ENCODE data around the gene PIK3R1.

PIK3R1 gene

DNA sequence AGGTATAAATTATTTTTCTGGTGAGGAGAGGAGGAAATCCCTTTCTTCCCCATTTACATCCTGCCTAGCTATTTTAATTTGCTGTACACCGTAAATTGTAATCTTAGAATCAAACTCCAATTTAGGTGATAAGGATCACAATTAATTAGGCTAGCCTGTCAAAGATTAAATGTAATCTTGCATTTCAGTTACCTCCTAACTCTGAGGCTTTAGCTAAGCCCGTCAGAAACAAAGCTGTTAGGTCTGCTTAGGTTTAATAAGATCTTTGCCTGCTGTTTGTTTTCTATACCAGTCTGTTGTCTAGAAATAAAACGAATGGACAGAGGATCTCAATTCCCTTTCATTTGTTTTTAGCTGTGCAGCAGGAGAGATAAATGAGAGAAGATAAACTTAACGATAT is 51.5 kb downstream of the PIK3R1 start:
- peaks cover 56 to 74% of the 10 kb centered on the region in 2 donors for H3K4me1 ChIP-seq (ENCODE audit: control insufficient read depth in 1 of 2, insufficient read depth in 2 of 2, low read length in 2 of 2)
- no peaks in the 10 kb centered on the region for H3K36me3 ChIP-seq (ENCODE audit: control insufficient read depth in 1 of 2, insufficient read depth in 2 of 2, low read length in 2 of 2)
- H3K9ac ChIP-seq (ENCODE audit: low read depth in 1 of 2, low read length in 2 of 2) = no peak overlapping the region
- no peak overlapping the region for H3K4me3 ChIP-seq (ENCODE audit: low read depth in 1 of 2, low read length in 2 of 2)
- H3K9me3 ChIP-seq (ENCODE audit: control insufficient read depth in 1 of 2, low read length in 2 of 2) = no peaks in the 10 kb centered on the region
- H3K27ac ChIP-seq (ENCODE audit: low read depth, low read length) = no peak overlapping the region
- H3K27me3 ChIP-seq (ENCODE audit: control insufficient read depth in 1 of 2, insufficient read depth in 2 of 2, low read length in 2 of 2) = no peaks in the 10 kb centered on the region

- Histone ChIP-seq H3K9me3 (ENCODE audit: control insufficient read depth in 1 of 2, low read length in 2 of 2) (no peaks in the 10 kb centered on the region), H3K27me3 (ENCODE audit: control insufficient read depth in 1 of 2, insufficient read depth in 2 of 2, low read length in 2 of 2) (no peaks in the 10 kb centered on the region), H3K4me1 (ENCODE audit: control insufficient read depth in 1 of 2, insufficient read depth in 2 of 2, low read length in 2 of 2) (peaks cover 62 to 75% of the 10 kb centered on the region in 2 donors), H3K4me3 (ENCODE audit: low read depth in 1 of 2, low read length in 2 of 2) (peak overlapping the region; percentile 7 to 39), H3K36me3 (ENCODE audit: control insufficient read depth in 1 of 2, insufficient read depth in 2 of 2, low read length in 2 of 2) (no peaks in the 10 kb centered on the region), H3K27ac (ENCODE audit: low read depth, low read length) (peak overlapping the region; percentile 13), H3K9ac (ENCODE audit: low read depth in 1 of 2, low read length in 2 of 2) (no peak overlapping the region)
These were observed 52.7 kb downstream of the PIK3R1 start for GRCh38 chr5:68268101-68268851.

GRCh38 chr5:68268852-68269130 is 53.2 kb downstream of the PIK3R1 start:
- Histone ChIP-seq H3K9me3 (ENCODE audit: control insufficient read depth in 1 of 2, low read length in 2 of 2) (no peaks in the 10 kb centered on the region), H3K4me3 (ENCODE audit: low read depth in 1 of 2, low read length in 2 of 2) (peak overlapping the region in 1 of 2 donors; percentile 39), H3K9ac (ENCODE audit: low read depth in 1 of 2, low read length in 2 of 2) (no peak overlapping the region), H3K4me1 (ENCODE audit: control insufficient read depth in 1 of 2, insufficient read depth in 2 of 2, low read length in 2 of 2) (peaks cover 64 to 73% of the 10 kb centered on the region in 2 donors), H3K27ac (ENCODE audit: low read depth, low read length) (peak overlapping the region; percentile 13), H3K36me3 (ENCODE audit: control insufficient read depth in 1 of 2, insufficient read depth in 2 of 2, low read length in 2 of 2) (peaks cover 2% of the 10 kb centered on the region in 2 donors), H3K27me3 (ENCODE audit: control insufficient read depth in 1 of 2, insufficient read depth in 2 of 2, low read length in 2 of 2) (no peaks in the 10 kb centered on the region)

DNA sequence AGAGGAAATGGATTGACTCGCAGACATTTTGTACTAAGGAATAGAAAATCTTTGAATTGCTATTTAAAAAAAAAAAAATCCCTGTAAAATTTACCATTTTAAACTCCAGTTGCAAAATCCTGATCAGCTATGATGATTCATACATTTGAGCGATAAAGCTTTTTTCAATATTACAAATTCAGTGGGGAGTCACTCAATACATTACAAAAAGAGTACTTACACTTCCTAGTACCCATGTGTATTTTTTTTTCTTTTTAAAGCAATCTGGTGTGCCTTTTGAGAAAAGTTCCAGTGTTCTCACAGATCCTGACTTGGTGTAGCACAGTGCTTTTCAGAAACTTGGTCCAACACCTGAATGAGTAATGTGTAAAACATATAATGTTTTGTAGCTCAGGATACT is 54.3 kb downstream of the PIK3R1 start:
- Histone ChIP-seq H3K27ac (ENCODE audit: low read depth, low read length) (no peak overlapping the region), H3K9me3 (ENCODE audit: control insufficient read depth in 1 of 2, low read length in 2 of 2) (no peaks in the 10 kb centered on the region), H3K4me3 (ENCODE audit: low read depth in 1 of 2, low read length in 2 of 2) (no peak overlapping the region), H3K4me1 (ENCODE audit: control insufficient read depth in 1 of 2, insufficient read depth in 2 of 2, low read length in 2 of 2) (peaks cover 55 to 63% of the 10 kb centered on the region in 2 donors), H3K36me3 (ENCODE audit: control insufficient read depth in 1 of 2, insufficient read depth in 2 of 2, low read length in 2 of 2) (peaks cover 11 to 12% of the 10 kb centered on the region in 2 donors), H3K9ac (ENCODE audit: low read depth in 1 of 2, low read length in 2 of 2) (no peak overlapping the region), H3K27me3 (ENCODE audit: control insufficient read depth in 1 of 2, insufficient read depth in 2 of 2, low read length in 2 of 2) (no peaks in the 10 kb centered on the region)

DNA sequence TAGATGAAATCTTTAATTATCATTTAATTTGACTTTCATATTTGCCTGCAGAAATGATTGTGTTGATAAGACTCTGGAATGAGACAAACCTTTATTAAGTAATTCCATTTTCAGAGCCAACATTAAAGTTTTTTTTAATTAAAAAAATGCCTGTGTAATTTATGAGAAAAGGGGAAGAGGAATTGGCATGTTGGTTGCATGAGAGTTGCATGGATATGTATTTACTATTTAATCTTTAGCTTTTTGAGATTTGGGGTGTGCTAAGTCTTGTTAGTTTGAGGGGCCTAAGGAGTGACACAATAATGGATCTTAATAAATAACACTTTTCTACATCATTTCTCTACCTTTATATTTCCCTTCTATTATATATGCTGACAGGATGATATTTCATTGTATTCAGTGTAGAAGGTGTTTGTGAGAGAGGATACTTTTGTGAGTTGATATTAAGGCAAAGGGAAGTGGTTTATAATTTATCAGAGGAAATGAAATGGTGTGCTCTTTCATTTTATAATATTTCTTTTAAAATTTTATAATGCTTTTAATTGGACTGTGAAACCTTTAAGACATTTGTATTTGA is 54.9 kb downstream of the PIK3R1 start:
- Histone ChIP-seq H3K4me3 (ENCODE audit: low read depth in 1 of 2, low read length in 2 of 2) (no peak overlapping the region), H3K36me3 (ENCODE audit: control insufficient read depth in 1 of 2, insufficient read depth in 2 of 2, low read length in 2 of 2) (peaks cover 14 to 17% of the 10 kb centered on the region in 2 donors), H3K9me3 (ENCODE audit: control insufficient read depth in 1 of 2, low read length in 2 of 2) (no peaks in the 10 kb centered on the region), H3K27ac (ENCODE audit: low read depth, low read length) (no peak overlapping the region), H3K9ac (ENCODE audit: low read depth in 1 of 2, low read length in 2 of 2) (no peak overlapping the region), H3K4me1 (ENCODE audit: control insufficient read depth in 1 of 2, insufficient read depth in 2 of 2, low read length in 2 of 2) (peaks cover 48 to 56% of the 10 kb centered on the region in 2 donors), H3K27me3 (ENCODE audit: control insufficient read depth in 1 of 2, insufficient read depth in 2 of 2, low read length in 2 of 2) (no peaks in the 10 kb centered on the region)

GRCh38 chr5:68271124-68271523 is 55.6 kb downstream of the PIK3R1 start:
- Histone ChIP-seq H3K4me1 (ENCODE audit: control insufficient read depth in 1 of 2, insufficient read depth in 2 of 2, low read length in 2 of 2) (peaks cover 43 to 51% of the 10 kb centered on the region in 2 donors), H3K36me3 (ENCODE audit: control insufficient read depth in 1 of 2, insufficient read depth in 2 of 2, low read length in 2 of 2) (peaks cover 16 to 19% of the 10 kb centered on the region in 2 donors), H3K9ac (ENCODE audit: low read depth in 1 of 2, low read length in 2 of 2) (no peak overlapping the region), H3K27ac (ENCODE audit: low read depth, low read length) (no peak overlapping the region), H3K27me3 (ENCODE audit: control insufficient read depth in 1 of 2, insufficient read depth in 2 of 2, low read length in 2 of 2) (no peaks in the 10 kb centered on the region), H3K9me3 (ENCODE audit: control insufficient read depth in 1 of 2, low read length in 2 of 2) (no peaks in the 10 kb centered on the region), H3K4me3 (ENCODE audit: low read depth in 1 of 2, low read length in 2 of 2) (no peak overlapping the region)

GRCh38 chr5:68272289-68272688 is 56.7 kb downstream of the PIK3R1 start:
- Histone ChIP-seq H3K36me3 (ENCODE audit: control insufficient read depth in 1 of 2, insufficient read depth in 2 of 2, low read length in 2 of 2) (peaks cover 24 to 30% of the 10 kb centered on the region in 2 donors), H3K27me3 (ENCODE audit: control insufficient read depth in 1 of 2, insufficient read depth in 2 of 2, low read length in 2 of 2) (no peaks in the 10 kb centered on the region), H3K4me3 (ENCODE audit: low read depth in 1 of 2, low read length in 2 of 2) (no peak overlapping the region), H3K9me3 (ENCODE audit: control insufficient read depth in 1 of 2, low read length in 2 of 2) (no peaks in the 10 kb centered on the region), H3K4me1 (ENCODE audit: control insufficient read depth in 1 of 2, insufficient read depth in 2 of 2, low read length in 2 of 2) (peaks cover 32 to 39% of the 10 kb centered on the region in 2 donors), H3K27ac (ENCODE audit: low read depth, low read length) (no peak overlapping the region), H3K9ac (ENCODE audit: low read depth in 1 of 2, low read length in 2 of 2) (no peak overlapping the region)

DNA sequence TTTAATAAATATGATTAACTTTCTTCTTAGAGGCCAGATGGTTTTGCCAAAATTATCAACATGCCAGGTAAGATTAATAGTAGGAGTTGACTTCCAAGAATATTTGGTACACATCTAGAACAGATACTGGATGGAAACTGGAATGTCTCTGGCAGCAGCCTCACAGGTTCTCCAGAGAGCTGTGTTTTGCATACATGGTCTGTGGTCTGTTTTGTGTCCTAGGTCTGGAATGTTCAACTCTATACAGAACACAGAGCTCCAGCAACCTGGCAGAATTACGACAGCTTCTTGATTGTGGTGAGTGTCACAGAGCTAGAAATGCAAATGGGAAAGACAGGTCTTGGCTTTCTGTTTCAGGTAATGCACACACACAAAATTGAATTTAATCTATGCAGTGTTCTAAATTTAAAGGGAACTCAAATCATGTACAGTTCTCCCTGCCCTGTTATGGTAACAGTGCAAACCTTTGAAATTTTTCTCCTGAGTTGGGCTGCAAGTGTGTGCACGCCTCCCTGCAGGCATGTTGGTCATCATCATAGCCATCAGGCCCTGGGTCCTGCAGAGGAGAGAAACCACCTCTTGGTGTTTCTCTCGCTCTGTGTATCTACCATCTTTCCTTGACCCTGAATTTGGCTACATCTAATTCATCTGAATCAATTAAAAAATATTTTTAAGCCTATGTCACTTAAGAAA is 58.3 kb downstream of the PIK3R1 start:
- Histone ChIP-seq H3K36me3 (ENCODE audit: control insufficient read depth in 1 of 2, insufficient read depth in 2 of 2, low read length in 2 of 2) (peaks cover 31 to 41% of the 10 kb centered on the region in 2 donors), H3K27me3 (ENCODE audit: control insufficient read depth in 1 of 2, insufficient read depth in 2 of 2, low read length in 2 of 2) (no peaks in the 10 kb centered on the region), H3K4me3 (ENCODE audit: low read depth in 1 of 2, low read length in 2 of 2) (no peak overlapping the region), H3K27ac (ENCODE audit: low read depth, low read length) (no peak overlapping the region), H3K4me1 (ENCODE audit: control insufficient read depth in 1 of 2, insufficient read depth in 2 of 2, low read length in 2 of 2) (peaks cover 17 to 26% of the 10 kb centered on the region in 2 donors), H3K9me3 (ENCODE audit: control insufficient read depth in 1 of 2, low read length in 2 of 2) (no peaks in the 10 kb centered on the region), H3K9ac (ENCODE audit: low read depth in 1 of 2, low read length in 2 of 2) (no peak overlapping the region)

DNA sequence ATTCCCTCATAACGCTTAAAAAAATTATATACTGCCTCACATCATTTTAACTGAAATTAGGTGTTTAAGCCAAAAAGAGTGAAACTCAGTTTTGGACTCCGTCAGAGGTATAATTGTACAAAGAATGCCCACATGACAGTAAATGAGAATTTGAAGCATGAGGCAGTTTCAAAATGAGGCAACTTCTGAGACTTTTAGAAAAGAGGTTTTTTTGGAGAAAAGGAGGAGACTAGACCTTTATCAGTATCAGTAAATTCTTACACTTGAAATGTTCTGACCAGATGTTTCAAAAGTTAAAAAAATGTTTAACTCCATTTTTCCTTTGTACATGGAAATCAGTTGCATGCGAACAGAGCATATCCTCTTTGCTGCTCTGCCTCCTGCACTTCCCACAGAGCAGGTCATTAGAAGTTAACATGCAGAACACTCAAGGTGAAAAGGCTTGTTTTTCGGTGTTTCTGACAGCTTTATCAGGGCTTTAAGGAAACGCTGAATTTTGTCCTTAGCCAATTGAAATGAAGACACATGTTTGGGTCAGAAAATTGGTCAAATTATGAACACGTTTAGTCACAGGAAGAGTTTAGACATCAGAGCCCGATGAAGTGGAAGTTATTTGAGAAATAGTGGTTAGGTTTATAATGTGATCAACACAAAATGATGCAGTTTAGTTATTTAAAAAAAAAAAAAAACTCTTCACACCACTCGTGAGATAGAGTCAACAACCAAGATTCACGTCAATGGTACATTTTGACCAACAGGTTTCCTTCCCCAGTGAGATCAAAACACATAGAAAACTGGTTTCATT is 59.5 kb downstream of the PIK3R1 start:
- Histone ChIP-seq H3K9me3 (ENCODE audit: control insufficient read depth in 1 of 2, low read length in 2 of 2) (no peaks in the 10 kb centered on the region), H3K36me3 (ENCODE audit: control insufficient read depth in 1 of 2, insufficient read depth in 2 of 2, low read length in 2 of 2) (peaks cover 38 to 52% of the 10 kb centered on the region in 2 donors), H3K9ac (ENCODE audit: low read depth in 1 of 2, low read length in 2 of 2) (no peak overlapping the region), H3K27ac (ENCODE audit: low read depth, low read length) (no peak overlapping the region), H3K4me1 (ENCODE audit: control insufficient read depth in 1 of 2, insufficient read depth in 2 of 2, low read length in 2 of 2) (peaks cover 14 to 17% of the 10 kb centered on the region in 2 donors), H3K4me3 (ENCODE audit: low read depth in 1 of 2, low read length in 2 of 2) (no peak overlapping the region), H3K27me3 (ENCODE audit: control insufficient read depth in 1 of 2, insufficient read depth in 2 of 2, low read length in 2 of 2) (no peaks in the 10 kb centered on the region)
